ENCODE data around the gene TMED9.
"Not testable (repeated sequence)": the region's sequence is repeated elsewhere in the genome, so short reads cannot be mapped to it uniquely, and the experiment has no call there.

GRCh38 chr5:177645462-177645861, 53.5 kb downstream of the TMED9 start:
- not testable (repeated sequence) for TF ChIP-seq CTCF, POLR2A, EP300 (IDR thresholded peaks at IDR 0.05)
